GM19372 (cell line): ENCODE data around the gene COQ10A.

Source experiments
- ATAC-seq: cut with Tn5 transposase; IDR thresholded peaks from one replicate; pipeline ENCODE4 v1.9.1; 2021; ENCODE audit warnings: mild to moderate bottlenecking, low read depth, moderate library complexity; ENCODE audit not compliant: unreplicated experiment

COQ10A gene

GRCh38 chr12:56266693-56267442 lies at the start of gene COQ10A:
Gene COQ10A (plus strand): TSS chr12:56266942. CDS start chr12:56267119, 177 bp downstream.
- ATAC-seq: peak; percentile 89

GRCh38 chr12:56219840-56220239 lies 46.9 kb upstream of the COQ10A start:
- no peak for ATAC-seq

- ATAC-seq: no peak
Measured at GRCh38 chr12:56220611-56221231, 46.0 kb upstream of the COQ10A start.

- peak; percentile 21 for ATAC-seq
Measured at GRCh38 chr12:56221232-56221756, 45.4 kb upstream of the COQ10A start.

- peak; percentile 78 for ATAC-seq
Measured at GRCh38 chr12:56221757-56222530, 44.8 kb upstream of the COQ10A start, which contains the start of gene RNF41. Gene RNF41 (minus strand): TSS chr12:56221922. CDS start chr12:56214047, 7,875 bp downstream.

- ATAC-seq: no peak
Measured at GRCh38 chr12:56222531-56222895, 44.2 kb upstream of the COQ10A start.

GRCh38 chr12:56223571-56224101 lies 43.1 kb upstream of the COQ10A start:
- no peak for ATAC-seq

GRCh38 chr12:56224102-56224701 lies 42.5 kb upstream of the COQ10A start, which contains the start of gene NABP2:
Gene NABP2 (plus strand): TSS chr12:56224342. CDS start chr12:56224857, 515 bp downstream.
- peak; percentile 60 for ATAC-seq

- no peak for ATAC-seq
Measured at GRCh38 chr12:56224954-56225353, 41.8 kb upstream of the COQ10A start.

- ATAC-seq: no peak
Measured at GRCh38 chr12:56229082-56229481, 37.7 kb upstream of the COQ10A start.

GRCh38 chr12:56229916-56230431 lies 36.8 kb upstream of the COQ10A start, which contains the start of gene SLC39A5:
Gene SLC39A5 (plus strand): TSS chr12:56230051. CDS start chr12:56231275, 1,224 bp downstream.
- ATAC-seq: no peak

GRCh38 chr12:56230432-56231183 lies 36.1 kb upstream of the COQ10A start:
- no peak for ATAC-seq

GRCh38 chr12:56231184-56231582 lies 35.6 kb upstream of the COQ10A start:
- no peak for ATAC-seq

- no peak for ATAC-seq
Measured at GRCh38 chr12:56234746-56235436, 31.9 kb upstream of the COQ10A start.

GRCh38 chr12:56236091-56236490 lies 30.7 kb upstream of the COQ10A start:
- ATAC-seq: no peak

GRCh38 chr12:56236985-56237384 lies 29.8 kb upstream of the COQ10A start:
- no peak for ATAC-seq

- no peak for ATAC-seq
Measured at GRCh38 chr12:56237552-56237951, 29.2 kb upstream of the COQ10A start.

GRCh38 chr12:56241424-56242303 lies 25.1 kb upstream of the COQ10A start:
- no peak for ATAC-seq
